Activated T-cell treated with anti-CD3 and anti-CD28 coated beads for 48 hours (primary cell): ENCODE results near the gene DNMBP.
A peak's percentile ranks its signal among the peaks of the same experiment; 100 is the strongest.
"Not testable (repeated sequence)": the region's sequence is repeated elsewhere in the genome, so short reads cannot be mapped to it uniquely, and the experiment has no call there.

Experiments
- DNase-seq: peaks from one replicate; pipeline ENCODE4 v3.0.0-alpha.2; 2020; ENCODE audit warnings: low read depth

Gene DNMBP

DNA sequence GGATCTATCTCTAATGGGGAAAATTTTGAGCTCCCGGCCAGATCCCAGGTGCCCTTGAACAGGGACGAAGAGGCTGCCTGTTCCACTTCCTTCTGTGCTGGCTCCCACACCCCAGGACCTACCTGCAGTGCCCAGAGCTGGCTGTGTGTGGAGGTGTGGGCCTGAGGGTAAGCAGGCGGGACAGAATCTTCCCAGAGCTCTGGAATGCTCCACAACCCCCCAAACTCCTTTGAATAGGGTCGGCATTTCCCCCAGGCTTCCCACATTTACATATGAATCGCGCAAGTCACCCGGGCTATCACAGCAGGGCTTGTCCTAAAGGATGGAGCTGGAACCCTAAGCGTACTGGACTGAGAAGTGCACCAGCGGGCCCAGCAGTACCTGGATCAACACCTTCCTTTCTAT lies 95.9 kb downstream of the DNMBP start:
- no peak for DNase-seq

DNA sequence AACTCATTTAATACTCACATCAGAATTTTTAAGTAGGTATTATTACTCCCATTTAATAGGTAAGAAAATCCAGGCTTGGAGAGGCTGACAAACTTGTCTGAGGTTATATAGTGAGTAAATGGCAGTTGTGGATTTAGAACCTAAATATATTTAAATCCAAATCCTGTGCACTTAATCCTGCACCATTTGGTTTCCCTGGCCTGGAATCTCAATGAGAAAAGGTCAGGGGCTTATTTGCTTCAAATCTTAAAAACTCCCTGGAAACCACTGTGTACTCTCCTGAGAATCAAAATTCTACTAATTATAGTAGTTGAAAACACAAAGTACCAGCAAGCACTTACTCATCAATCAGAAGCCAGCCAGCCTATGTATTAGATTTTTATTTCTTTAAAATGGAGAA lies 97.7 kb downstream of the DNMBP start:
- no peak for DNase-seq

DNA sequence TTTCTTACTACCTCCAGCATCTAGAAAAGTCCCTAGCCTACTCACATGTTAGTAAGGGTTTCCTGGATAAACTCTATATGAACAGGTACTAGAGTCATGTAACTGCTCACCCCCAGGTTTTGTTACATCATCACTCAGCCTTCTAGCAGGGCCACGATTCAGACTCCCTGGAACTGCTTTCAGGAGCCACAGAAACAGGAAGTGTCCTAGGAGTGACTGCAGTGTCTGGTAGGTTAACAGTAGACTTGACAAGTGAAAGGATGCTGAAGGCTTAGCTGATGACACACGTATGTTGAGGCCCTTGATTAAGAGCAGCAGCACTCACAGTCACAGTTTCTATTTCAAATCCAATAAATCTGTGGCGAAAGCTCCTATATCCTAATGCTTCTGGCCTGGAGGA lies 101.2 kb downstream of the DNMBP start:
- no peak for DNase-seq

DNA sequence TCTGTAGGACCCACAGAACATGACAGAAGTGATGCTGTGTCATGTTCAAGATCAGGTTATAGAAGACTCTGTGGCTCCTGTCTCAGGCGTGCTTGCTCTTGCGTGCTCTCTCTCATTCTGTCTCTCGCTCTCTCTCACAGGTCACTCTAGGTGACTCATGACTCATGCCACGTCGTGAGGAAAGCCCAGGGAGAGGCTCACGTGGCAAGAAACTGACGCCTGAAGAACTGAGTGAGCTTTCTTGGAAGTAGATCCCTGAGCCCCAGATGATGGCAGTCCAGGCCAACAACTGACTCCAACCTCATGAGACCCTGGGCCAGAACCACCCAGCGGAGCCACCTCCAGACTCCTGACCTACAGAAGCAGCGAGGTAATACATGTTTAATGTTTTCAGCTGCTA lies 103.3 kb downstream of the DNMBP start:
- no peak for DNase-seq

DNA sequence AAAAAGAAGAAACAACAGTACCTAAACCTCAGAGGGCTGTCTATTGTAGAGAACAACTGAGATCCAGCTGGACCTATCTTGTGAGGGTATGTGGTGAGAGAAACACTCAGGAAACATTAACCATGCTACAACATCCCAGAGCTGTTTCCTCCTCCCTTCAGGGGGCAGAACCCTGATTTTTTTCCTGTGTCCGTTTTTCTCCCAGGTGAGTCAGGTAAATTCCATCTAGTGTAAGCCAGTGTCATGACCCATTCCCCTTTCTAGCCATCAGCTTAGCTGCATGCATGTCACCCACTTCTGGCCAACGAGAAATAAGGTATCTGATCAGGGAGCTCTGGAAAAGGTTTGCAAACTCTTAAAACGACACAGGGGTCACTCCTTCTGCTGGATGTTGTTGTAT lies 103.8 kb downstream of the DNMBP start:
- no peak for DNase-seq

DNA sequence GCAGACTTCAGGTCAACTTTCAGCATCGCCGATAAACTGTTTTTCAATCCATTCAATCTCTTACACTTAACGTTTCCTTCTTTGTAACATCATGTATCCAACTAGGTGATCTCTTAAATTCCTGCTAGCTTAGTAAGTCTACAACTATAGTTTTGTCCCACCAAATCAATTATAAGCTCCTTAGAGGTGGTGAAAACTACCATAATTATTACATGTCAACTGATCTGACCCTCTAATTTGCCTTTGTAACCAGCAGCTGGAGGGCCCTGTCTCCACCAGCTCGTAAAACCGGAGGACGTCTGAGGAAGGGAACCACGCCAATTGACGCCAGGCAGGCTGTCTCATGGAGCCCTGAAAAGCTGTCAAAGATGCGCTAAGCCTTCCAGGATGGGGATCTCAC lies 113.9 kb downstream of the DNMBP start:
- DNase-seq, result no peak

DNA sequence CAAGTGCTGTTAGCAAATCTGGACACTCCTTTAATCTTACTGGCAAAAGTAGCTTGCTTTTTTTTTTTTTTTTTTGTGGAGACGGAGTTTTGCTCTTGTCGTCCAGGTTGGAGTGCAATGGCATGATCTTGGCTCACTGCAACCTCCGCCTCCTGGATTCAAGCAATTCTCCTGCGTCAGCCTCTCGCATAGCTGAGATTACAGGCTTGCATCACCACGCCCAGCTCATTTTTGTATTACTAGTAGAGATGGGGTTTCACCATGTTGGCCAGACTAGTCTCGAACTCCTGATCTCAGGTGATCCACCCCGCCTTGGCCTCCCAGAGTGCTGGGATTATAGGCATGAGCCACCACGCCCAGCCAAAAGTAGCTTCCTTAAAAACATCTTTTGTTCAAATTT lies 114.7 kb downstream of the DNMBP start:
- DNase-seq, result not testable (repeated sequence)

DNA sequence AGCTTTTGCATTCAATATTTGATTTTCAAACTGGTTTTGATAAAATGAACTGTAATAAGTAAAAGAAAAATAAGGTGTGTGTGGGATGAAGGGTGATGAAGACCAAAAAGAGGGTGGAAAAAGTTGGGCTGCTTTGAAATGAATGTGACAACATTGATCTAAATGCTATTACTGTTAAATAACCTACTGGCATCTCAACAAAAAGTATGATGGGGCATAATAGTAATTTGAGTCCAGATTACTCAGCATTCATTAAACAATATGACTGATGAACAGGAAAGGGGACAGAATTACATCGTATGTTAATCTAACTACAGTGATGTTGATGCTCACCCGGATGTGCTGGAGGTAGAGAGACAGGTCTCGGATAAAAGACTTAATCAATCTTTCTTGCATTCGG lies 115.1 kb downstream of the DNMBP start:
- no peak for DNase-seq

DNA sequence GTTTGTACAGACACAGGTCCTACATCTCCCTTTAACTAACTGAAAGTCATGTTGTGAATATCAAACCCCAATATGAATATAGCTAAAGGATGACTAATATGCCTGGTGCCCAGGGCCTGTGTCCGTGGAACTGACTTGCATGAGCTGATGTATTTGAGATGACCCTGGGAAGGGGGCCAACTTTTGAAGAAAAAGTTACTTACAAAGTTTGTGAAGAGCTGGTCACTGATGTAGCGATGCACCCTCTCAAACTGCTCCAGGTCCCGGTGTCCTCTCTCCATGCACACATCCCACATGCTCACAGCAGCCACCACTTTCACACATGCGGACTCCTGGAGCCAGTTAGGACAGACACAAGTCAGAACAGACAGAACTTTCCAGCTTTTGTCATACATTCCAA lies 121.1 kb downstream of the DNMBP start:
- no peak for DNase-seq

DNA sequence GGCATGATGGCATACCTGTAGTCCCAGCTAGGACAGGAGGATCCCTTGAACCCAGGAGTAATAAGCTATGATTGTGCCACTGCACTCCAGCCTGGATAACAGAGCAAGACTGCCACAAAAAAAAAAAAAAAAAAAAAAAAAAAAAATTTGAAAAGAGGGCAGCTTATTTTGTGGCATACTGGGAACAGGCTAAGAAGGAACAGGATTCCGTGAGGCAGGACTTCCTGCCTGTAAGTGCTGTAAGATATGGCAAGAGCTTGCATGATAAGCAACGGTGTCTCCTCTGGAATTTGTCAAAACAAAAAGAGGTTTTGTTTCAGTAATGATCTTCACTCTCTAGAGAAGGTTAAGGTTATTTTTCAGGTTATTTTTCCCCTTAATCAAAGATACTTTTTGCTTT lies 126.2 kb downstream of the DNMBP start:
- DNase-seq, result no peak

DNA sequence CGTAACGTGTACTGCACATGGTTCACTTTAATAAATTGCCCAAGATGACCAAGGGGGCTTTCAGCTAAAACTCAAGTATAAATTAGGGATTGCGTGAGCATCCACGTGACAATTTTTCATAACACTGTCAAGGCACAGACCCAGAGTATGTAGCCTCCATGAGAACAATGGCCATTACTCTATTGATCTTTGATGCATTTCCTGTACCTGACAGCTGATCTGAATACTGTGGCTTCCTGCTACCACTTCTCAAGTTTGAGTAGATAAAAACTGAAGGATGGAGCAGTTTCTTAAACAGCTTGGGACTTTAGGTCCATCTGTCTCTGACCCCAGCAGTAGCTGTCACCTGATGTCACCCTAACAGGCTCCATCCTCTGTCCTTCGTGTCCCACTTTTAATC lies 128.4 kb downstream of the DNMBP start:
- no peak for DNase-seq

DNA sequence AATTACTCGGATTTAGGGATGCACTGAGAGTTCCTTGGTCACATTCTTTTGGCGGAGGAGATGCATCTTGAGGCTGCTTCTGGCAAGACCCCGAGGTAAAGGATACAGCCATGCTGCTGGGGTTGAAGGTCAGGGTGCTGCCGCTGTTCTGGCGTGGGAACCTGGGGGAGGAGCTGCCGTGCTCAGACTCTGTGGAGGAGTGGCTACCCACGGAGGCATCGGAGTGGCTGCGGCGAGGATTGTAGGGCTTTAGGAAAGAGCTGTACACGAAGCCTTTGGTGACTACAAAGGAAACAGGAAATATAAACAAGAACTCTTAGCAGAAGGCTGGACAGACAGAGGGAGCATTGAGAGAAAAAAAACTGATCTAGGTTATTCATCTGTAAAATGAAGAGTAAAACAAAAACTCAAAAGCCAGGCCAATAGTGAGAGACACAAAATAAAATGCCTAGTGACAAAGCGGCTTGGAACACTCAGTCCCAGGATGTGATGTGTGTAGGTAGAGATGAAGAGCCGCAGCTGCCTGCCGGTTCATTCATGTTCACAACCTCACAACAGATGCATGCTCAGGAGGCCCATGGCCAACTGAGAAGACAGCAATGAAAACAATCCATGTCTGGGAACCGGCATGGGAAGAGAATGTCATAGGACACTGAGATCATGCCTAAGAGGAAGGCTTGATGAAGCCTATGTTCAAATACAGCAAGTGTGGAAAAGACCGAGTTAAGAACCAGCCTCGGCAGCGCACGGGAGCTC lies 129.5 kb downstream of the DNMBP start:
- no peak for DNase-seq

DNA sequence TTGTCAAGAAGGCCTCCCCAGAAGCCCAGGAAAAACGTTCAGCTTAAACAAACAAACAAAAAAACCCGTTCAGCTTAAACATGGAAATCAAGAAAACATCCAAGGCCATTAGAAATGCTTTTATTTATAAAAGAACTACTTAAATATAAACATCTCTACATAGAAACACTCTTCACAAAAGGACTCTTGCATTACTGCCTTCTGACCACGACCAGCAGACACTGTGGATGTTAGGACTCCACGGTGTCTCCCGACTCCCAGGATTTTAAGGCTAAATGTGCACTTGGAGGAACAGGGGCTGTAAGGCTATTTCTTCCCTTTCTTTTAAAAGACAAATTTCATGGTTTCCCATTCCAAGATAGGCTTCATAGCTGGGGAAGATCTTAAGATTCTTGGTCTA lies 134.3 kb downstream of the DNMBP start:
- DNase-seq, result no peak

DNA sequence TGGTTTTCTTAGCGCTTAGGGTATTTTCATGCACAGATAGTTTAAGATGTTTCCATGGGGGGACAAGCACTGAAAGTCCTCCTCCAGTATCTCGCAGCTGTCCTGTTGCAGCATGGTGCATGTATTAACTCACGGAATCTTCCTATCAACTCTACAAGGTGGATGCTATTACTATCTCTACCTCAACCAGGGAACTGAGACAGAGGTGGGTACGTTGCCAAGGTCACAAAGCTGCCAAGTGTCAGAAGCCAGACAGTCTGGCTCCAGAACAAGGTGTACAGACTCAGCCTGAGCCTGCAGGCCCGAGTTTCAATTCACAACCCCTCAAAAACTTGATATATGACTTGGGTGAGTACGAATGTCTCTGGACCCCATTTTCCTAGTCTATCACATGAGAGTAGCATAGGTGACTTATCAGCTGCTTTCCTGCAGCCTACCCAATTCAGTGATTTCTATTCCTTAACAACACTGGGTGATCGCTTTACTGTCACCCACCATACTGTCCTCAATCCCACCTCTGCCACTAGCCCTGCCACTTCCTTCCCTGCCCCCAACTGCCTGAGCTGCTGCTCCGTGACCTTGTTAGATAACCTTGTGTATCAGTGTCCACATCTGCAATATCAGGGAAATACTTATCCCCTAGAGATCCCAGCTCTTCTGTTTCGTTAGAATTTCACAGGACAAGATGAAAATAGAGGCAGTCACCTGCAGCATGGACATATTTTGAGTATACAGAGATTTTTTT lies 135.2 kb downstream of the DNMBP start:
- no peak for DNase-seq

DNA sequence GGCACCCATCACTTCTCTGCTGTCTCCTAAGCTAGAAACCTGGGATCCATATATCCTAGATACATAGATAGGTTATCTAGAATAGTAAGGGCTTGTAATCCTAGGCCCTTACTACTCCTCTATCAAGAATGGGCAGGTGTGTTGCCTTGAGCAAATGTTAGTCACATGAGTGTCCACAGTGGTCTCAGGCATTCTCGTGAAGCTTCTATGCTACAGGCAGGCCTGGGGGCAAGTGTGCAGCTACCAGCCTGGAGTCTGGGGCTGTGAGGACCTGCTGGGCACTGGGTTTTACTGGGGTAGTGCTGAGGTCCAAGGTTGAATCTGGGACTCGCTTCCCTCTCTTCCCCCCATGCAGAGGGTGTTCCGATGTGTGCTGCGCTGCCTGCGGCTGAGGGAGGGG lies 135.9 kb downstream of the DNMBP start:
- no peak for DNase-seq

DNA sequence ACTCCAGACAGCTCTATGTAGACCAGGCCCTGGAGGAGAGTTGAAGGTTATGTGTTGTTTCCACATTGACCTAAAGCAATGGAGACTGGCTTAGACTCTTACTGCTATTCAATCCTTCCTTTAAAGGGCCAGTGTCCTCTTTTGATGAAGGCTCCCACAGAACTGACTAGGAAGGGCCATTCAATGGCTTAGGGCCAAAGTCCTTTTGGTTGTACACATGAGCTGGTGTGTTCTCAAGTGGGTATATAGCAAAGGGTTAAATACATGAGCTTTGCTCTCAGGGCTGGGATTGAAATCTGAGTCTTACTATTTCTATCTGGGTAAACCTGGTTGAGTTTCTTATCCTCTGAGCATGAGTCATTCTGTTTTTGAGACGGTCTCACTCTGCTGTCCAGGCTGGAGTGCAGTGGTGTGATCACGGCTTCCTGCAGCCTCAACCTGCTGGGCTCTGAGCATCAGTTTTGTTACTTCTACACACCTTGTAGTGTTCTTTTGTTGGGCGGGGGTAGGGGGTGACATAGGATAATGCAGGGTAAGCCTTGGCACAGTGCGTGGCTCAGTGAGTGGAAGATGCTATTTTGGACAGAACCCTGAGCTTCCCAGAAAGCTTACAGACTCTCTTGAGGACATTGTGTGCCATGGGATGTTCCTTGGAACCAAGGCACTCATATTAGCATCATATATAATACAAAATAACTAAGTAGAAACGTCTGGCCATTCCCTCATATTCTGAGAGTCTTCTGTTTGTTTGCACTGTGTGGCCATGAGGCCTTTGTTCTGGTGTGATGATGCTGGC lies 137.2 kb downstream of the DNMBP start:
- no peak for DNase-seq

DNA sequence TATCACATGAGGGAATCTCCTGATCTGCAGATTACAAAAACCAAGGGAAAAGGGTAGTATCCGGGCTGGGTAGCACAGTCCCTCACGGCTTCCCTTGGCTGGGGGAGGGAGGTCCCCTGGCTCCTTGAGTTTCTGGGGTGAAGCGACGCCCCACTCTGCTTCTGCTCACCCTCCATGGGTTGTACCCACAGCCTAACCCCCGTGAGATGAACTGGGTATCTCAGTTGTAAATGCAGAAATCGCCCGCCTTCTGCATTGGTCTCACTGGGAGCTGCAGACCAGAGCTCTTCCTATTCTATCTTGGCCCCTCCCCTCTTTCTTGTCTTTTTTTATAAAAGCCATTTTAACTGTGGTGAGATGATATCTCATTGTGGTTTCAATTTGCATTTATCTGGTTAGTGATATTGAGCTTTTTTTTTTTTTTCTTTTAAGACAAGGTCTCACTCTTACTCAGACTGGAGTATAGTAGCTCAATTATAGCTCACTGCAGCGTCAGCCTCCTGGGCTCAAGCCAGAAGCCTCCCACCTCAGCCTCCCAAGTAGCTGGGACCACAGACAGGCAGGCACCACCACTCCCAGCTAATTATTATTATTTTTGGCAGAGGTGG lies 139.5 kb downstream of the DNMBP start:
- peak; percentile 45 for DNase-seq

DNA sequence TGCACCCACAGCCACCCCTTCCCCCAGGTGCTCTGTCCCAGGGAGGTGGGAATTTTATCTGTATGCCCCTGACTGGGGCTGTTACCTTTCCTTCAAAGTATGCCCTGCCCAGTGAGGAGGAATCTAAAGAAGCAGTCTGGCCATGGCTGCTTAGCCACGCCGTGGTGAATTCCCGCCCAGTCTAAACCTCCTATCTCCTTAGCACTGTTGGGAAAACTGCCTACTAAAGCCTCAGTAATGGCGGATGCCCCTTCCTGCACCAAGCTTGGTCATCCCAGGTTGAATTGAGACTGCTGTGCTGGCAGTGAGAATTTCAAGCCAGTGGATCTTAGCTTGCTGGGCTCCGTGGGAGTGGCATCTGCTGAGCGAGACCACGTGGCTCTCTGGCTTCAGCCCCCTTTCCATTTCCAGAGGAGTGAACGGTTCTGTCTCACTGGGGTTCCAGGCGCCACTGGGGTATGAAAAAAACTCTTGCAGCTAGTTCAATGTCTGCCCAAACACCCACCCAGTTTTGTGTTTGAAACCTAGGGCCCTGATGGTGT lies 140.1 kb downstream of the DNMBP start:
- DNase-seq, result no peak

DNA sequence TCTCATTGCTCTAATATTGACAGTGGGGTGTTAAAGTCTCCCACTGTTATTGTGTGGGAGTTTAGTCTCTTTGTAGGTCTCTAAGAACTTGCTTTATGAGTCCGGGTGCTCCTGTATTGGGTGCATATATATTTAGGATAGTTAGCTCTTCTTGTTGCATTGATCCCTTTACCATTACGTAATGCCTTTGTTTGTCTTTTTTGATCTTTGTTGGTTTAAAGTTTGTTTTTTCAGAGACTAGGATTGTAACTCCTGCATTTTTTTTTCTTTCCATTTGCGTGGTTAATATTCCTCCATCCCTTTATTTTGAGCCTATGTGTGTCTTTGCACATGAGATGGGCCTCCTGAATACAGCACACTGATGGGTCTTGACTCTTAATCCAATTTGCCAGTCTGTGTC lies 142.5 kb downstream of the DNMBP start:
- DNase-seq, result not testable (repeated sequence)

DNA sequence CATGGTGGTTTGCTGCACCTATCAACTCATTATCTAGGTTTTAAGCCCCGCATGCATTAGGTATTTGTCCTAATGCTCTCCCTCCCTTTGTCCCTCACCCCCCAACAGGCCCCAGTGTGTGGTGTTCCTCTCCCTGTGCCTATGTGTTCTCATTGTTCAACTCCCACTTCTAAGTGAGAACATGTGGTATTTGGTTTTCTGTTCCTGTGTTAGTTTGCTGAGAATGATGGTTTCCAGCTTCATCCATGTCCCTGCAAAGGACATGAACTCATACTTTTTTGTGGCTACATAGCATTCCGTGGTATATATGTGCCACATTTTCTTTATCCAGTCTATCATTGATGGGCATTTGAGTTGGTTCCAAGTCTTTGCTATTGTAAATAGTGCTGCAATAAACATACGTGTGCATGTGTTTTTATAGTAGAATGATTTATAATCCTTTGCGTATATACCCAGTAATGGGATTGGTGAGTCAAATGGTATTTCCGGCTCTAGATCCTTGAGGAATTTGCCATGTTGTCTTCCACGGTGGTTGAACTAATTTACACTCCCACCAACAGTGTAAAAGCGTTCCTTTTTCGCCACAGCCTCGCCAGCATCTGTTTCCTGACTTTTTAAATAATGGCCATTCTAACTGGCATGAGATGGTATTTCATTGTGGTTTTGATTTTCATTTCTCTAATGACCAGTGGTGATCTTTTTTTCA lies 146.1 kb downstream of the DNMBP start:
- DNase-seq, result not testable (repeated sequence)

DNA sequence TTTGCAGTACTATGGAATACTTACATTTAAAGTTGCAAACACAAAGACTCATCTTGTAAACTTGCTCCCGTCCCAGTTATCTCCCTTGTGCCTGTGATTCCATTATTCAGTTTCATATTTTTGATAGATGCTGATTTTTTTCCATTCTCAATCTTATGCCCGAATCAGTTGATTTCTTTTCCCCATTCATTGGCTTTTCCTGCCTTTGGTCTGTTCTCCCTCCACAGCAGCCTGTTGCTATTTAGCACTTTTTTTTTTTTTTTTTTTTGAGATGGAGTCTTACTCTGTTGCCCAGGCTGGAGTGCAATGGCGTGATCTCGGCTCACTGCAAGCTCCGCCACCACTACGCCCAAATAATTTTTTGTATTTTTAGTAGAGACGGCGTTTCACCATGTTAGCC lies 149.3 kb downstream of the DNMBP start:
- DNase-seq, result no peak

DNA sequence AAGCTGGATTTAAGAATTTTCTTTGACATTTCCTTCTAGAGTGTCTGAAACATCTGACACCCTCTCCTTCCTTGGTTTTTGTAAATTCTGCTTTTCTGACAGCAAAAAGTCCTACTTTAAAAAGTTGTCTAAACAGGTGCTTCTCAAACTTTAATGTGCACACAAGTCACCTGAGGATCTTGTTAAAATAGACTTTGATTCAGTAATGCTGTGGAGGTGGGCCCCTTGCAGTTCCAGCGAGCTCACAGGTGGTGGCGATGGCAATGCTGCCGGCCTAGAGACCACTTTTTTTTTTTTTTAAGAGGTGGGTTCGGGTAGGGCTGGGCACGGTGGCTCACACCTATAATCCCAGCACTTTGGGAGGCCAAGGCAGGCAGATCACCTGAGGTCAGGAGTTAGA lies 150.2 kb downstream of the DNMBP start:
- no peak for DNase-seq
